GM08714 (cell line): ENCODE results near the gene DBN1.
A peak's percentile ranks its signal among the peaks of the same experiment; 100 is the strongest.
"Not testable (repeated sequence)": the region's sequence is repeated elsewhere in the genome, so short reads cannot be mapped to it uniquely, and the experiment has no call there.

ENCODE experiments used
- H3K4me3 ChIP-seq: fragments of 200-500 bp; sonication (Bioruptor generic); 2 replicates; pipeline ENCODE4 v1.5.1; 2014; ENCODE audit warnings: mild to moderate bottlenecking, low read length, inconsistent platforms
- ZNF274 ChIP-seq: IDR thresholded peaks from 2 replicates; pipeline ENCODE4 v1.6.1; 2012; ENCODE audit warnings: mild to moderate bottlenecking, low read depth, low read length

Gene DBN1

GRCh38 chr5:177426566-177427210, 46.7 kb downstream of the DBN1 start, which contains the start of gene GRK6:
Gene GRK6, plus strand, starts transcription at chr5:177426676. Its CDS starts 170 bp downstream, at chr5:177426846.
- no peak for TF ChIP-seq ZNF274
- peak within 1 kb of the TSS; percentile 71 for H3K4me3 ChIP-seq

- TF ChIP-seq ZNF274 = no peak
- peak overlapping the region; percentile 56; the same call in 1 of the 2 replicates for H3K4me3 ChIP-seq
These were observed 47.5 kb downstream of the DBN1 start for GRCh38 chr5:177425801-177426565.

- no peak for TF ChIP-seq ZNF274
- H3K4me3 ChIP-seq = peak overlapping the region; percentile 56; the same call in 1 of the 2 replicates
These were observed 48.1 kb downstream of the DBN1 start for GRCh38 chr5:177425196-177425800.

- H3K4me3 ChIP-seq = no peak overlapping the region
- no peak for TF ChIP-seq ZNF274
These were observed 49.8 kb downstream of the DBN1 start for GRCh38 chr5:177423671-177424070.

DNA sequence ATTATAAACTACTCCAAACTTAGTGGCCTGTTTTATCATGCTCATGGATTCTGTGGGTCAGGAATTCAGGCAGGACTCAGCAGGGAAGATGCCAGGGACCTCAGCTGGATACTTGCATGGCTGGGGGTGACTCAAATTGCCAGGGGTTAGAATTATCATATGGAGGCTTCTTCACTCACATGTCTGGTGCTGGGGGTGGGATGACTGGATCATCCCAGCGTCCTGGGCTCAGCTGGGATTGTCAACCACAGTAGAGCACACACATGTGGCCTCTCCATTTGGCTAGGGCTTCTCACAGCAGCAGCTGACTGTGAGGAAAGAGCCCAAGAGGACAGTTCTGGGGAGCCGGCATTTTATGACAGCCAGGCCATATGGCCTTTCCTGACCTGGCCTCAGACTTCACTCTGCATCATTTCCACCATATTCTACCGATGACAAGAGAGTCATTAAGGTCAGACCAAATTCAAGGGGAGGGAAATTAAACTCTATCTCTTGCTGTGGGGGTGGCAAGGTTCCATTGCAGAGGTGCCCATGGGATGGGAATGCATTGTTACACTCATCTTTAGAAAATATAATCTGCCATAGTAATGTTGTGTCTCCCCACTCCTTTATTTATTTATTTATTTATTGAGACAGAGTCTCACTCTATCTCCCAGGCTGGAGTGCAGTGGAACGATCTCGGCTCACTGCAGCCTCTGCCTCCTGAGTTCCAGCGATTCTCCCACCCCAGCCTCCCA, 52.2 kb downstream of the DBN1 start:
- no peak overlapping the region for H3K4me3 ChIP-seq
- TF ChIP-seq ZNF274 = no peak

DNA sequence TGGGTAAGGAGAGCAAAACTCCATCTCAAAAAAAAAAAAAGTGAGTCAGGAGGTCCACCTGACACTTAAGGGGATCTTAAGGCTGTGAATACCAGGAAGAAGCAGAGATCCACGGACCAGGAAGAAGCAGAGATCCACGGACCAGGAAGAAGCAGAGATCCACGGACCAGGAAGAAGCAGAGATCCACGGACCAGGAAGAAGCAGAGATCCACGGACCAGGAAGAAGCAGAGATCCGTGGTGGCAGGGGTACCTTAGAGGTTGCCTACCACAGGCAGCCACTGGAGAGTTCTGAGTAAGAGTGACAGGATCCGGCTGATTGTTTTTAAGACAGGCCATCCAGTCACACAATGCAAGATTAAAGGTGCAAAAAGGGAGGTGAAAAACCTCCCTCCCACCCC, 53.0 kb downstream of the DBN1 start:
- H3K4me3 ChIP-seq = not testable (repeated sequence)

DNA sequence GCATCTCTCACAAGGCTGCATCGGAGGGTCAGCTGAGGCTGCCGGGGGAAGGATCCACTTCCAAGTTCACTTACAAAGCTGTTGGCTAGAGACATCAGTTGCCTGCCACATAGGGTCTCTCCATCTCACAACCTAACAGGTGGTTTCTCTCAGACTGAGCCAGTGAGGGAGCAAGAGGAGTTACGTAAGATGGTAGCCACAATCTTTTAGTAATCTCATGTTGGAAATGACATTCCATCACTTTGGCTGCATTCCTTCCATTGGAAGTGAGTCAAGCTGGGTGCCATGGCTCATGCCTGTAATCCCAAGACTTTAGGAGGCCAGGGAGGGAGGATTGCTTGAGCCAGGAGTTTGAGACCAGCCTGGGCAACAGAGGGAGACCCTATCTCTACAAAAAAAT, 54.4 kb downstream of the DBN1 start:
- no peak for TF ChIP-seq ZNF274
- no peak overlapping the region for H3K4me3 ChIP-seq

- H3K4me3 ChIP-seq = not testable (repeated sequence)
These were observed 56.4 kb downstream of the DBN1 start for GRCh38 chr5:177417081-177417480.

DNA sequence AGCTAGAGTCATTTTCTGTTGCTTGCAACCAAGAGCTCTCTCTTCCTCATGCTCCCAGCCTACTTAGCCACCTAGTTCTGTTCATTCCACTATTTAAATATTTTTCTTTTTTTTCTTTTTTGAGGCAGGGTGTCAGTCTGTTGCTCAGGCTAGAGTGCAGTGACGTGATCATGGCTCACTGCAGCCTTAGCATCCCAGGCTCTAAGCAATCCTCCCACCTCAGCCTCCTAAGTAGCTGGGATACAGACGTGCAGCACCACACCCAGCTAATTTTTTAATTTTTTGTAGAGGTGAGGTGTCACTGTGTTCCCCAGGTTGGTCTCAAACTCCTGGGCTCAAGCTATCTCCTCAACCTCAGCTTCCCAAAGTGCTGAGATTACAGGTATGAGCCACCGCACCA, 59.0 kb downstream of the DBN1 start:
- no peak for TF ChIP-seq ZNF274
- H3K4me3 ChIP-seq = no peak overlapping the region

- no peak for TF ChIP-seq ZNF274
- peak overlapping the region; percentile 27; the same call in 1 of the 2 replicates for H3K4me3 ChIP-seq
These were observed 60.7 kb downstream of the DBN1 start for GRCh38 chr5:177412603-177413233.

GRCh38 chr5:177410575-177410974, 62.9 kb downstream of the DBN1 start:
- no peak for TF ChIP-seq ZNF274
- H3K4me3 ChIP-seq = no peak overlapping the region

DNA sequence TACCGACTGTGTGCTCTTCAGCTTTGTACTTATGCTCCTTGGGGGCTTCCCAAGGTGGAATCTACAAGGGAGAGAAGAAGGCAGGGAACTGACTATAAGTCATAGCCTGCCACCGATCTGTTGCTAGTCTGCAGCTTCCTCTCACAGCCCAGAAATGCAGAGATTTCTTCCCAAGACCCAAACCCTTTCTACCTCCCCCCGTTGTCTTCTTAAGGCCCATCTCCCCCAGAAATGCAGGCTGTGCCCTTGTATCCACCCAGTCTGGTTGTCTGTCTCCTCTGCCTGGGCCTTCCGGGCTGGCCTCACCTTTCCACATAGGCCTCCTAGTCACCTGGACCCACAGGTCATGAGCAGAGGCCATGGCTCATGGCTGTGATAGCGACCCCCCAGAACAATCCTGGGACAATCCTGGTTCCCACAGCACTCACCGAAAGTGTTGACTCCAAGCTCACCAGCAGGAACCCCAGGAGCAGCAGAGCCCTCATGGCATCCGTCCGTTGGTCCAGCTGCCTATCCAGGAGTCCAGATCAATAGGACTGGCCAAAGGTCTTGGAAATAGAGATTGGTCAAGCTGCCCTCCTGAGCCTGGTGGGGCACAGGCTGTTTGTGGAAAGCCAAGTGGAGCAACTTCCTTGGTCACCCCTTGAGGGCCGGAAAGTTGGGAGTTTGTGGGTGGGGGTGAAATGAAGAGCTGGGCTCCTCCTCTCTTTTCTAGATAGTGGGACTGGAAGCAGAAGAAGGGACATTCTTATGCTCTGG, 64.2 kb downstream of the DBN1 start, which contains the start of gene F12:
F12 (minus strand) TSS at position 522 of the 759 bp plus-strand sequence; CDS start at position 485, 37 bp downstream.
- no peak within 1 kb of the TSS for H3K4me3 ChIP-seq
- no peak for TF ChIP-seq ZNF274
